ENCODE data around the gene PRDM16. TPM values are rescaled to one million over a fixed set of nuclear protein-coding genes. Genes with fewer than 3 reads are reported as not detected.

The PRDM16 gene
- total and polyA plus RNA-seq, 4 donors, result 5.0 to 80.7 (median 41.5) TPM

- intact Hi-C loops (cut with DNase I), result no loop called here
- H3K27ac ChIP-seq (ENCODE audit: low read depth in 1 of 2, low read length in 2 of 2), result peak overlapping the region in 1 of 2 donors; percentile 2
- no peaks in the 10 kb centered on the region for H3K4me1 ChIP-seq (ENCODE audit: control insufficient read depth in 1 of 2, insufficient read depth in 2 of 2, low read length in 2 of 2)
- H3K27me3 ChIP-seq (ENCODE audit: control insufficient read depth in 1 of 2, insufficient read depth in 2 of 2, low read length in 1 of 2), result no peaks in the 10 kb centered on the region
- H3K9me3 ChIP-seq (ENCODE audit: control insufficient read depth, low read length), result no peaks in the 10 kb centered on the region
- H3K4me3 ChIP-seq (ENCODE audit: low read length in 2 of 2), result no peak overlapping the region
- DNase-seq, result no peak
- WGBS, 2 donors, result 40 to 45% methylated on average over 26 of the region's 26 CpGs
- no peak for ATAC-seq (ENCODE audit: low FRiP score)
- H3K36me3 ChIP-seq (ENCODE audit: control insufficient read depth in 1 of 2, insufficient read depth in 2 of 2, low read length in 1 of 2), result no peaks in the 10 kb centered on the region
Observed at GRCh38 chr1:3094863-3095780, 26.1 kb downstream of the PRDM16 start.

GRCh38 chr1:3096345-3096744 lies 27.3 kb downstream of the PRDM16 start:
- Histone ChIP-seq H3K36me3 (ENCODE audit: control insufficient read depth in 1 of 2, insufficient read depth in 2 of 2, low read length in 1 of 2) (no peaks in the 10 kb centered on the region), H3K27ac (ENCODE audit: low read depth in 1 of 2, low read length in 2 of 2) (no peak overlapping the region), H3K4me1 (ENCODE audit: control insufficient read depth in 1 of 2, insufficient read depth in 2 of 2, low read length in 2 of 2) (no peaks in the 10 kb centered on the region), H3K4me3 (ENCODE audit: low read length in 2 of 2) (no peak overlapping the region), H3K27me3 (ENCODE audit: control insufficient read depth in 1 of 2, insufficient read depth in 2 of 2, low read length in 1 of 2) (no peaks in the 10 kb centered on the region), H3K9me3 (ENCODE audit: control insufficient read depth, low read length) (no peaks in the 10 kb centered on the region)
- 78% methylated on average over 13 of the region's 13 CpGs for WGBS, 2 donors
- ATAC-seq (ENCODE audit: low FRiP score) (no peak), DNase-seq (no peak)
- intact Hi-C loops (cut with DNase I), result no loop called here

- Histone ChIP-seq H3K4me3 (ENCODE audit: low read length in 2 of 2) (no peak overlapping the region), H3K36me3 (ENCODE audit: control insufficient read depth in 1 of 2, insufficient read depth in 2 of 2, low read length in 1 of 2) (no peaks in the 10 kb centered on the region), H3K27me3 (ENCODE audit: control insufficient read depth in 1 of 2, insufficient read depth in 2 of 2, low read length in 1 of 2) (no peaks in the 10 kb centered on the region), H3K27ac (ENCODE audit: low read depth in 1 of 2, low read length in 2 of 2) (no peak overlapping the region), H3K4me1 (ENCODE audit: control insufficient read depth in 1 of 2, insufficient read depth in 2 of 2, low read length in 2 of 2) (no peaks in the 10 kb centered on the region), H3K9me3 (ENCODE audit: control insufficient read depth, low read length) (no peaks in the 10 kb centered on the region)
- ATAC-seq (ENCODE audit: low FRiP score) (no peak), DNase-seq (no peak)
- 69 to 70% methylated on average over 12 of the region's 12 CpGs for WGBS, 2 donors
- intact Hi-C loops (cut with DNase I), result no loop called here
Observed at GRCh38 chr1:3097231-3097630, 28.2 kb downstream of the PRDM16 start.

- no peak for ATAC-seq (ENCODE audit: low FRiP score)
- intact Hi-C loops (cut with DNase I), result no loop called here
- no peaks in the 10 kb centered on the region for H3K4me1 ChIP-seq (ENCODE audit: control insufficient read depth in 1 of 2, insufficient read depth in 2 of 2, low read length in 2 of 2)
- H3K4me3 ChIP-seq (ENCODE audit: low read length in 2 of 2), result no peak overlapping the region
- no peaks in the 10 kb centered on the region for H3K9me3 ChIP-seq (ENCODE audit: control insufficient read depth, low read length)
- H3K27ac ChIP-seq (ENCODE audit: low read depth in 1 of 2, low read length in 2 of 2), result no peak overlapping the region
- 73 to 76% methylated on average over 7 of the region's 7 CpGs for WGBS, 2 donors
- no peak for DNase-seq
- no peaks in the 10 kb centered on the region for H3K36me3 ChIP-seq (ENCODE audit: control insufficient read depth in 1 of 2, insufficient read depth in 2 of 2, low read length in 1 of 2)
- H3K27me3 ChIP-seq (ENCODE audit: control insufficient read depth in 1 of 2, insufficient read depth in 2 of 2, low read length in 1 of 2), result no peaks in the 10 kb centered on the region
Observed at GRCh38 chr1:3097861-3098260, 28.9 kb downstream of the PRDM16 start.

GRCh38 chr1:3099861-3100260 lies 30.9 kb downstream of the PRDM16 start:
- intact Hi-C loops (cut with DNase I), result no loop called here
- no peak overlapping the region for H3K4me3 ChIP-seq (ENCODE audit: low read length in 2 of 2)
- peak overlapping the region in 1 of 2 donors; percentile 14 for H3K27ac ChIP-seq (ENCODE audit: low read depth in 1 of 2, low read length in 2 of 2)
- H3K4me1 ChIP-seq (ENCODE audit: control insufficient read depth in 1 of 2, insufficient read depth in 2 of 2, low read length in 2 of 2), result no peaks in the 10 kb centered on the region
- ATAC-seq (ENCODE audit: low FRiP score), result no peak
- 92% methylated on average over 9 of the region's 9 CpGs for WGBS, 2 donors
- DNase-seq, result no peak
- no peaks in the 10 kb centered on the region for H3K27me3 ChIP-seq (ENCODE audit: control insufficient read depth in 1 of 2, insufficient read depth in 2 of 2, low read length in 1 of 2)
- H3K9me3 ChIP-seq (ENCODE audit: control insufficient read depth, low read length), result no peaks in the 10 kb centered on the region
- no peaks in the 10 kb centered on the region for H3K36me3 ChIP-seq (ENCODE audit: control insufficient read depth in 1 of 2, insufficient read depth in 2 of 2, low read length in 1 of 2)

- Histone ChIP-seq H3K4me1 (ENCODE audit: control insufficient read depth in 1 of 2, insufficient read depth in 2 of 2, low read length in 2 of 2) (no peaks in the 10 kb centered on the region), H3K27me3 (ENCODE audit: control insufficient read depth in 1 of 2, insufficient read depth in 2 of 2, low read length in 1 of 2) (no peaks in the 10 kb centered on the region), H3K27ac (ENCODE audit: low read depth in 1 of 2, low read length in 2 of 2) (peak overlapping the region in 1 of 2 donors; percentile 11), H3K4me3 (ENCODE audit: low read length in 2 of 2) (no peak overlapping the region), H3K9me3 (ENCODE audit: control insufficient read depth, low read length) (no peaks in the 10 kb centered on the region), H3K36me3 (ENCODE audit: control insufficient read depth in 1 of 2, insufficient read depth in 2 of 2, low read length in 1 of 2) (no peaks in the 10 kb centered on the region)
- ATAC-seq (ENCODE audit: low FRiP score) (peak; percentile 6), DNase-seq (no peak)
- 20 to 21% methylated on average over 28 to 29 of the region's 29 CpGs for WGBS, 2 donors
- intact Hi-C loops (cut with DNase I), result no loop called here
Observed at GRCh38 chr1:3101124-3101939, 32.3 kb downstream of the PRDM16 start.

- intact Hi-C loops (cut with DNase I), result no loop called here
- ATAC-seq (ENCODE audit: low FRiP score), result no peak
- Histone ChIP-seq H3K4me3 (ENCODE audit: low read length in 2 of 2) (no peak overlapping the region), H3K36me3 (ENCODE audit: control insufficient read depth in 1 of 2, insufficient read depth in 2 of 2, low read length in 1 of 2) (no peaks in the 10 kb centered on the region), H3K4me1 (ENCODE audit: control insufficient read depth in 1 of 2, insufficient read depth in 2 of 2, low read length in 2 of 2) (no peaks in the 10 kb centered on the region), H3K27ac (ENCODE audit: low read depth in 1 of 2, low read length in 2 of 2) (no peak overlapping the region), H3K27me3 (ENCODE audit: control insufficient read depth in 1 of 2, insufficient read depth in 2 of 2, low read length in 1 of 2) (no peaks in the 10 kb centered on the region), H3K9me3 (ENCODE audit: control insufficient read depth, low read length) (no peaks in the 10 kb centered on the region)
- 91% methylated on average over 3 of the region's 3 CpGs for WGBS, 2 donors
- DNase-seq, result no peak
Observed at GRCh38 chr1:3102641-3103040, 33.6 kb downstream of the PRDM16 start.

- Histone ChIP-seq H3K9me3 (ENCODE audit: control insufficient read depth, low read length) (no peaks in the 10 kb centered on the region), H3K27me3 (ENCODE audit: control insufficient read depth in 1 of 2, insufficient read depth in 2 of 2, low read length in 1 of 2) (no peaks in the 10 kb centered on the region), H3K4me3 (ENCODE audit: low read length in 2 of 2) (no peak overlapping the region), H3K36me3 (ENCODE audit: control insufficient read depth in 1 of 2, insufficient read depth in 2 of 2, low read length in 1 of 2) (no peaks in the 10 kb centered on the region), H3K4me1 (ENCODE audit: control insufficient read depth in 1 of 2, insufficient read depth in 2 of 2, low read length in 2 of 2) (no peaks in the 10 kb centered on the region), H3K27ac (ENCODE audit: low read depth in 1 of 2, low read length in 2 of 2) (no peak overlapping the region)
- intact Hi-C loops (cut with DNase I), result no loop called here
- DNase-seq (no peak), ATAC-seq (ENCODE audit: low FRiP score) (no peak)
- WGBS, 2 donors, result 61 to 69% methylated on average over 16 of the region's 16 CpGs
Observed at GRCh38 chr1:3103967-3104677, 35.1 kb downstream of the PRDM16 start.

Measured in aorta (tissue), 5 donors.